Embryonic facial prominence (tissue), 1 donor: ENCODE data around the gene EPHB2.
A peak's percentile ranks its signal among the peaks of the same experiment; 100 is the strongest.
"Not testable (repeated sequence)": the region's sequence is repeated elsewhere in the genome, so short reads cannot be mapped to it uniquely, and the experiment has no call there.

ENCODE experiments used
- DNase-seq: peaks from one replicate; pipeline ENCODE4 v3.0.0-alpha.2; 2016; ENCODE audit errors: extremely low spot score

Gene EPHB2

GRCh38 chr1:22818061-22818770, 107.6 kb downstream of the EPHB2 start:
- no peak for DNase-seq

- DNase-seq: no peak
Measured at GRCh38 chr1:22819361-22819760, 108.7 kb downstream of the EPHB2 start.

GRCh38 chr1:22821027-22821426, 110.4 kb downstream of the EPHB2 start:
- DNase-seq: no peak

GRCh38 chr1:22822371-22822770, 111.7 kb downstream of the EPHB2 start:
- no peak for DNase-seq

- DNase-seq: no peak
Measured at GRCh38 chr1:22824466-22824865, 113.8 kb downstream of the EPHB2 start.

GRCh38 chr1:22824975-22825374, 114.3 kb downstream of the EPHB2 start:
- DNase-seq: no peak

GRCh38 chr1:22825486-22826189, 115.0 kb downstream of the EPHB2 start:
- no peak for DNase-seq

GRCh38 chr1:22826604-22827580, 116.3 kb downstream of the EPHB2 start:
- DNase-seq: no peak

- DNase-seq: no peak
Measured at GRCh38 chr1:22827666-22828483, 117.2 kb downstream of the EPHB2 start.

GRCh38 chr1:22828484-22829308, 118.1 kb downstream of the EPHB2 start:
- DNase-seq: no peak

- DNase-seq: no peak
Measured at GRCh38 chr1:22829309-22829989, 118.8 kb downstream of the EPHB2 start.

- DNase-seq: peak; percentile 72
Measured at GRCh38 chr1:22830041-22830566, 119.5 kb downstream of the EPHB2 start.

GRCh38 chr1:22830757-22831340, 120.2 kb downstream of the EPHB2 start:
- no peak for DNase-seq

- no peak for DNase-seq
Measured at GRCh38 chr1:22831729-22832413, 121.2 kb downstream of the EPHB2 start.

- no peak for DNase-seq
Measured at GRCh38 chr1:22832414-22832786, 121.8 kb downstream of the EPHB2 start.

- no peak for DNase-seq
Measured at GRCh38 chr1:22833699-22834098, 123.1 kb downstream of the EPHB2 start.

GRCh38 chr1:22834420-22834819, 123.8 kb downstream of the EPHB2 start:
- not testable (repeated sequence) for DNase-seq

GRCh38 chr1:22835636-22836319, 125.1 kb downstream of the EPHB2 start:
- no peak for DNase-seq
